ENCODE data around the gene TBX19.

DNA sequence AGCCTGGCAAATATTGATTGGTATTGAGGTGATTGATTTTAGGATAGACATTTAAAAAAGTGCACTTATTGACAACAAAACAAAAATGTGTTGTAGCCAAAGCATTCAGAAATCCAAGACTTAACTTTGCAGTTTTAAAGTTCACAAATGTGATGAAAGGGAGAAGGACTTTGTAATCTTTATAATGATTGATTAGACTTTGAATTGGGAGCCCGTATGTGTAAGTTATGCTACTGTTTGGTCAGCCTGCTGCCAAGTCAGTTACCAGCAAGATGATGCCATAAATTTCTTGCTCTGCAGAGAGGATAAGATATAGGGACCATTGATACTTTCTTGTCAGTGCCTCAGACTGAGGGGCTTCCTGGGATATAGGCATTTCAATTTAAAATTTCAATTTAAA is 39.5 kb downstream of the TBX19 start:
- TF ChIP-seq, protein P1, sequence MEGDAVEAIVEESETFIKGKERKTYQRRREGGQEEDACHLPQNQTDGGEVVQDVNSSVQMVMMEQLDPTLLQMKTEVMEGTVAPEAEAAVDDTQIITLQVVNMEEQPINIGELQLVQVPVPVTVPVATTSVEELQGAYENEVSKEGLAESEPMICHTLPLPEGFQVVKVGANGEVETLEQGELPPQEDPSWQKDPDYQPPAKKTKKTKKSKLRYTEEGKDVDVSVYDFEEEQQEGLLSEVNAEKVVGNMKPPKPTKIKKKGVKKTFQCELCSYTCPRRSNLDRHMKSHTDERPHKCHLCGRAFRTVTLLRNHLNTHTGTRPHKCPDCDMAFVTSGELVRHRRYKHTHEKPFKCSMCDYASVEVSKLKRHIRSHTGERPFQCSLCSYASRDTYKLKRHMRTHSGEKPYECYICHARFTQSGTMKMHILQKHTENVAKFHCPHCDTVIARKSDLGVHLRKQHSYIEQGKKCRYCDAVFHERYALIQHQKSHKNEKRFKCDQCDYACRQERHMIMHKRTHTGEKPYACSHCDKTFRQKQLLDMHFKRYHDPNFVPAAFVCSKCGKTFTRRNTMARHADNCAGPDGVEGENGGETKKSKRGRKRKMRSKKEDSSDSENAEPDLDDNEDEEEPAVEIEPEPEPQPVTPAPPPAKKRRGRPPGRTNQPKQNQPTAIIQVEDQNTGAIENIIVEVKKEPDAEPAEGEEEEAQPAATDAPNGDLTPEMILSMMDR (IDR thresholded peaks at IDR 0.05): no peak
- TF ChIP-seq POLR2AphosphoS5 (IDR thresholded peaks at IDR 0.05) (no peak), POLR2A (IDR thresholded peaks at IDR 0.05) (no peak)
